GM18858 (cell line): ENCODE data around the gene KIRREL3.

Experiments used
- ATAC-seq: cut with Tn5 transposase; IDR thresholded peaks from one replicate; pipeline ENCODE4 v1.9.1; 2021; ENCODE audit not compliant: unreplicated experiment

The KIRREL3 gene

GRCh38 chr11:126748100-126748791, 252.3 kb downstream of the KIRREL3 start:
- no peak for ATAC-seq

DNA sequence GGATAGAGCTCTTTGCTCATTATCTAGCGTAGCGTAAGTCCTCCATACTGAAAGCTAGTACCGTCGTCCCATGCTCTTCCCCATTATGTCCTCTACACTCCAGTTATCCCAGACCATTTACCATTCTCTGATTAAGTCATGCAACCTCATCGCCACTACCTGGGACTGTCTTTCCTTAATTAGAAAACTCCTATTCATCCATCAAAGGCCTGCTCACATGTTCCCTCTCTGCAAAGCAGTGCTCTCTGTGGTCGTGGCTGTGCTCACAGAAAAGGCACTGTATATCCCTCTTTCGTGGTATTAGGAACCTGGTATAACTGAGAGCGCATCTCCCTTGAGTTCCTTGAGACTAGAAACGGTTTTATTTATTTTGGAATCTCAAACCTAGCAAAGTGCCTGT, 253.3 kb downstream of the KIRREL3 start:
- no peak for ATAC-seq

GRCh38 chr11:126746443-126746842, 254.1 kb downstream of the KIRREL3 start:
- no peak for ATAC-seq

GRCh38 chr11:126744699-126745098, 255.9 kb downstream of the KIRREL3 start:
- no peak for ATAC-seq

GRCh38 chr11:126743628-126744027, 256.9 kb downstream of the KIRREL3 start:
- ATAC-seq, result no peak

GRCh38 chr11:126742582-126742981, 258.0 kb downstream of the KIRREL3 start:
- no peak for ATAC-seq

DNA sequence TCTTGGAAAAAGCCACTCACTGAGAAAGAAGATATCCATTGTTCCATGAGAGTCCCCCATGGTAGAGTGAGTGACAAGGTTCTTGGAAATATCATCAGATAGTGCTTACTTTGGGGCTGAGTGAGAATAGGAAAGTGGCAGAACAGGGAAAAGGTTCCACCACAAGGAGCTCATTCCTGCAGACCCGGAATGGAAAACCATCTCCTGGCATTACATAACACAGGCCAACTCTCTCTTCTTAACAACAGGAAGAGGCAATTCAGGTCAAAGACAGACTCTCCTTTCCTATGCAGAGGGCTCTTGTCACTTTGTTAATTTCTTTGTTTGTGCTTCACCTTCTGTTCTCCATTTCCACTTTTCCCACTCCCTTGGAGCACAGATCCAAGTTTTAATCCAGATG, 259.7 kb downstream of the KIRREL3 start:
- ATAC-seq, result no peak

GRCh38 chr11:126739499-126740145, 260.9 kb downstream of the KIRREL3 start:
- no peak for ATAC-seq

DNA sequence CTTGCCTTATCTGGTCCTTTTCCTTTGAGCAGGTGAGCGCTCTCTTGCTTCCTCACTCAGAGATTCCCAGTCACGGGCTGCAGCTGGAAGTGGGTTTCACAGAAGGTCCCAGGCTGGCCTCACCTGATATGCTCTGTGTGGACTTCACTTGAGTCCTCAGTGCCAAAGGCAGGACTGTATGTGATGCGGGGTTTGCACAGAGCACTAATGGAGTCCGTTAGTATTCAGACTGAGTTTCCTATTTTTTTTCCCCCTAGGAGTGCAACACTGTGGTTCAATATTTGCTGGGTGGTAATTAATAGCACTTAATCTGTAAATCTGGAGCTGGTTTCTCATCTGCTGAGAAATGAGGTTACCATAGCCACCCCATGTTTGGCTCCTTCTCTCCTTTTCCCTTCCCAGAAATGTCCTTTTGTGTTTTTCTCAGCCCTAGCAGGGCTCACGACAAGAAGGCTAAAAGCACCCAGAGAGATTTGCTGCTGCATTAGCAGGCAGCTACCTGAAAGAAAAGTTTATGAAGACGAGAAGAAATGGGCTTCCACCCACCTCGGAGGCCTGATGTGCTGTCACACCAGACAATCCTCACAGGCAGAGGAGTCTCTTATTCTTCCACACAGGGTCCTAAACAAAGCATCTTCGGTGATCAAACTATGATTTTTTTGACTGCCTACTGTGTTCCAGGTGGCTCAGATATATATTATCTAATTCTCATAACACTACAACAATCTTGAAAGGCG, 262.1 kb downstream of the KIRREL3 start:
- ATAC-seq, result no peak

GRCh38 chr11:126736682-126737572, 263.6 kb downstream of the KIRREL3 start:
- no peak for ATAC-seq

GRCh38 chr11:126734752-126735151, 265.8 kb downstream of the KIRREL3 start:
- ATAC-seq, result no peak

GRCh38 chr11:126733685-126734084, 266.9 kb downstream of the KIRREL3 start:
- no peak for ATAC-seq

GRCh38 chr11:126732981-126733380, 267.6 kb downstream of the KIRREL3 start:
- peak; percentile 76 for ATAC-seq

DNA sequence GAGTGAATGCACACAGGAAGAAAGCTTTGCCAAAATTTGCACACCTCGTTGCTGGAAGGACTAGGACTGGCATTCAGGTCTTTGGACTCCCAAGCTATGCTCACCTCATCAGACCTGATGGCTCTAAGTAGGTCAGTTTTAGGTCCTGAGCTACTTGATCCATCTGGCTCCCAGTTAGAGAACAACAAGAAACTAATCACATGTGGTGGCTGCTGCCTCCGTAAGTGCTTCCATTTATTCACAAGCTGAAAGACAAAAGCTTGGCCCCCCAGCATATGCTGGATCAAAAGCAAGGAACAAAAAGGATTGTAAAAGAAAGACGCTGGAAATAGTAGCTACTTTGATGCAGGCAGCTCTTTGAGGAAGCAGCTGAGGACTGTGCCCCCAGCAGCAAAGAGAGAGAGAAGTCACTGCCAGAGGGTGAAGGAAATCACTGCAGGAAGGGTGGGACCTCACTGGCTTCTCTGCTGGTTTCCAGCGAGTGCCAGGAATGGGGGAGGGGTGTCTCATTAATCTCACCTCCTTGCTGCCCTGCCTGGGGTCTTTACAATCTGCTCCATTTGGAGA, 268.9 kb downstream of the KIRREL3 start:
- no peak for ATAC-seq

DNA sequence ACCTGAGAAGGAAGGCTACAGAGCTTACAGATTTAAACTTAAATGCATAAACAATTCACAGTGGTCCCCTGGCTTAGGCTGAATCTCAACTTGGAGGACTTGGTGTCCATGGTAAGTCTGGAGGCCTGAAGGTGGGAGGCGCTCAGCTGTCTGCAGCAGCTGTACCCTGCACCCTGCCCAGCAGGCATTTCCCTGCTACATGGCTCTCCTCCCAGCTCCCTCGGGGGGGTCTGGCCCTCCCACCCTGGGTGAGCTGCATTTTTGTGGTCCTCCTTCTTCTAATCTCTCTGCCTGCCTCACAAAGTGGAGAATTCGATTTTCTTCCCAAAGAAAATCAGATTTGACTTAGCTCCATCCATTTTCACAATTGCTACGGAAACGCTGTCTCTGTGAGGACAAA, 273.2 kb downstream of the KIRREL3 start:
- no peak for ATAC-seq

- no peak for ATAC-seq
Measured at GRCh38 chr11:126725521-126725920, 275.0 kb downstream of the KIRREL3 start.

DNA sequence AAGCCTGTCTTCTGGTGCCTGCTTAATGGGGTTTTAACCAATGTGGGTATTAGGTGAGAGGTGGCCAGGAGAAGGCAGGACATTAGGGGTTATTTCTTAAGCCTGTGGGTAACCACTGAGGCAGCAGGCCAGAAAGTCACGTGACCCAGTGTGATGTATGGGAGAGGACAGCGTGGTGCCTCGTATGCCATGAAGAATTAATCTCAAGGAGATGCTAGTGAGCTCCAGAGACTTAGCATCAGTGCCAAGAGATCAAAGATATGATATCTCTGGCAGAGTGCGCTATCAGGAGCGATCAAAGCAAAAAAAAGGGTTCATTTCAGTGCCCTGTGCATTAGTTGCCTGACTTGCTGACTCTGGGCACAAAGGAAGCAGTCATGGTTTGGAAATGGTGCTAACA, 275.5 kb downstream of the KIRREL3 start:
- ATAC-seq, result no peak

GRCh38 chr11:126723665-126724045, 276.9 kb downstream of the KIRREL3 start:
- ATAC-seq, result no peak

- no peak for ATAC-seq
Measured at GRCh38 chr11:126722956-126723664, 277.5 kb downstream of the KIRREL3 start.
